KG1 (cell line): ENCODE results near the gene CMSS1.
A peak's percentile ranks its signal among the peaks of the same experiment; 100 is the strongest.
"Not testable (repeated sequence)": the region's sequence is repeated elsewhere in the genome, so short reads cannot be mapped to it uniquely, and the experiment has no call there.

ENCODE experiments used
- DNase-seq: peaks from one replicate; lab custom pipeline; 2025; lab: John Stamatoyannopoulos, UW

Gene CMSS1

DNA sequence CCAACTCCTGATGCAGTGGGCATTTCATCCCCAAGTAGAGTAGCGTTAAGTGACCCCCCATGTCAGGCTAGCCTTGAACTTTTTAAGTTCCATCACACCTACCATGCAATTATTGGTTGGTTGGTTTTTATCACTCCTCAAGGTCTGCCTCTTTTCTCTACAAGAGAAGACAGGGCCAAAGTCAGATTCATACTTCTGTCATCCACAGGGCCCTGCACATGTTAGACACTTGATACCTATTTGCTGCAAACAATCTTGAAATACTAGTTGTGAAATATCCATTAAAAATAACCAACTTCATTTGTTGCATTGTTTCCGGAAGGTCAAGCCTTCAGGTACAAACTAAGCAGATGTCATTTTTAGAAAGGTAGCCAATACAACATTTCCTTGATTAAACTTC is 1.2 kb downstream of the CMSS1 start:
- DNase-seq = no peak

DNA sequence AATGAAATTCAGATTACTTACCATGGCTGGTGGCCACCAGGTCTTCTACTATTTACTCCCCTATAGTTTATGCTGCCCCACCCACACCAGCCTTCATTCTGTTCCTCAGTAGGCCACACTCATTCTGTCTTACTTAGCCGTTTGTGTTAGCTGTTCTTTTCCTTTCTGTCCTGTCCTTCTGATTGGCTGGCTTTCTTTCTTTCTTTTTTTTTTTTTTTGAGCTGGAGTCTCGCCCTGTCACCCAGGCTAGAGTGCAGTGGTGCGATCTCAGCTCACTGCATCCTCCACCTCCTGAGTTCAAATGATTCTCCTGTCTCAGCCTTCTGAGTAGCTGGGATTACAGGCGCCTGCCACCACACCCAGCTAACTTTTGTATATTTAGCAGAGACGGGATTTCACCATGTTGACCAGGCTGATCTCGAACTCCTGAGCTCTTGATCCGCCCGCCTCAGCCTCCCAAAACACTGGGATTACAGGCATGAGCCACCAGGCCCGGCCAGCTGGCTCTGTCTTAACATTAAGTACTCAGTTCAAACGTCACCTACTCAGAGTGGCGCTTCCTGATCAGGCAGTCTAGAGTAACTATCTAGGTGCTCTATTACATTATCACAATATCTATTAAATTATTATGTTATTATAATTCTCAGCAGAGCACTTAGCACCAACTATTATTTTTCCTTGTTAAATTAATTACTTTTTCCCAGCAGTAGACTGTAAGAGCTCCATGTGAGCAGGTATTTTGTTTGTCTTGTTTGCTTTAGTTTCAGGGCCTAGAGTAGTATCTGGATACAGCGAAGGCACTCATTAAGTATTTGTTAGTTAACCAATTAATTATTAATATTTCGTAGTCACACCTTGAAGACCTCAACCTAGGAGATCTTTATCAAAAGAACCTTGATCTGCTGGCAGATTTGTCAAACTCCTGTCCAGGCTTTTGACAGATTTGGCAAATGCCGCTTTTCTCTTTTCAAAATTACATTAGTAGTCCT is 6.4 kb downstream of the CMSS1 start:
- no peak for DNase-seq

DNA sequence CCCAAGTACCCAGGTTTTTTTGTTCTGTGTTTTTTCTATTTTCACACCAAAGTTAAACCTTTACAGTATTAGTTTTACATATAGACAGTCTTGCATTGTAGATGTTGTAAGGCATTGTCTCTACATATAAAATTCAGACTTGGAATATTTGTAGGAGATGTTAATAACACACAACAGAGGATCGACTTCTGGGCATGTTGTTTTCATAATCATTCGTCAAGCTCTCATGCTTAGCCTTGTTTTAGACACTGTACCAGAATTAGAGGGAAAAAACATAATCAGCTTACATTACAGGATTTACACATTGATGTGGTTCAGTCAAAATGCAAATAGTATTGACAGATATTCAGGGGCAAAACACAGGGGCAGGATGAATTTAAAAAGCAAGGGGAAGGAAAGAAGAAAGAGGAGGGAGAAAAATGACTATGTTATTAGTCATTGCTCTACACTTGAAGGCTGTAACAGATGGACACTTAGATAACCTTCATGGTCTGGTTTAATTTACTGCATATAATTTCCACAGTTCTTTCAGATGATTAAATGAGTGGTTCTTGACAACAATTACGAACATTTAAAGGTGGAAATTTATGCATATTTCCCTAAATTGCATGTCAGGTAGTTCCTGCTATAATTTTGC is 7.5 kb downstream of the CMSS1 start:
- DNase-seq = no peak

DNA sequence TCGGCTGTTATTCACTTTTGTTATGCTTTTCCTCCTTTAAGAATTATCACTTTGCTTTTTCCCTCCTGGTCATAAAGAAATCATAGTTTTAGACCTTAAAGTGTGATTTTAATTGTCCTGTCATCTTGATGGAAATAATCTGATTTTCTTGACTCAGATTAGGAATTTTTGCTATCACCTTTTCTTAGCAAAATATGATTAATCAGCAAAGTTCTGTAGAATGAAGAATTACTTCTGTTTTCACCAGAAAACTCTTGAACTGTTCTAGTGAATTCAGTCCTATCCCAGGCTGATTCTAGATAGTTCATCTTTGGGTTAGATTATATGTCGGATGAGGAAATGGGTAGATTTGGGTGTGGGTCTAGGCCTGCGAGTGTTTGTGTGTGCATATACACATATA is 12.2 kb downstream of the CMSS1 start:
- DNase-seq = no peak

DNA sequence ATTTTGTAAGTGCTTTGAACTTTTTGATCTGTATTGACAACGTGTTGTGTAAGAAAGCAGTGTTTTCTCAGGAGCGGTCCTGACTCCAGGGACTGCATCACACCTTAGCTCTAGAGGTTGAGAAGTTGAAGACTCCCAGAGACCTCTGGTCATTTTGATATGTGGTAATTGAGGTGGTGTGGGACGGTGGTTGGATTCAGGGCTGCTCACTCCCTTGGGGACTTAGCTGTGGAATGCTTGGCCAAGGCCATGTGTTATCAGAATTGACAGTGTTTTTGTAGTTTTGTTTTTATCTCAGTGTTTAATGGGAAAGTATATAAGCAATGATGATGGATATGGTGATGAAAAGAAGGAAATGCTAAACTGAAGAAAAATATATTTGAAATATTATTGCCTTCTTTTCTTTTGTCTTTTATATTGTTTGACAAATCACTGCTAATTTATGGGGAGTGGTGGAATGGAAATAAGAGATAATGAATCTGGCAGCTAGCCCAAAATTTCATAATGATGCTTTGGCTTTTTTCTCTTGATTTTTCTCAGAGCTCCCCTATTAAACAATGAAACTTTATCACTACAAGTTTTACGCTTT is 16.0 kb downstream of the CMSS1 start:
- no peak for DNase-seq

DNA sequence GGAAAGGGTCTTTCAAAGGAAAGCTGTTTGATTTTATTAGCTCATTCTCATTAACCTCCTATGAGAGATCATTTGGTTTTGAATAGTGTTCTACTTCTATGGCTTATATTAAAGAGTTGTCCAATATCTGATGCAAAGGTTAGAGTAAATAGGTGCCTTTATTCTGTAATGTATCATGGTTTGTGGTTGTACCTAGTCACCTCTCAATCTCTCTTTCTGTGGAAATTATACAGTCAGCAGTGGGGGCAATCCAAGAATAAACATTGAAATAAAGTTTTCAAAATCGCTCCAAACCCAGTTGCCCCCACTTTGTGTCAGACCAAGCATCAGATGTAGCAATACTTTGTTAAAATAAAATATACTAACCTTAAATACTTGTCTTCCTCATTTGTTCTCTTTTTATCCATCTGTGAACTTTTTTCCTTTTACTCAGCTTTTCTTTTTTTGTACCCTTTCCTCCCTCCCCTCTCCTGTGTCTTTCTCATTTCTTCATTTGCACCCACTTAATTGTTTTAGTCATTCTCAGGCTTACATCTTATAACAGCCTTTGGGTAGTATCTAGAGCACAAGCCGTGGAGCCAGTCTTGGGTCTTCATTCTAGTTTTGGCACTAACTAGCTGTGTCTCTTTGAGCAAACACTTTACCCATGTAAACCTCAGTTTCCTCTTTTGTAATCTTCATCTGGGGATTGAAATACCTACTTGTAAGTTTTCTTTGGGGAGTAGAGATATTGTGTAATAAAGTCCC is 16.7 kb downstream of the CMSS1 start:
- no peak for DNase-seq

DNA sequence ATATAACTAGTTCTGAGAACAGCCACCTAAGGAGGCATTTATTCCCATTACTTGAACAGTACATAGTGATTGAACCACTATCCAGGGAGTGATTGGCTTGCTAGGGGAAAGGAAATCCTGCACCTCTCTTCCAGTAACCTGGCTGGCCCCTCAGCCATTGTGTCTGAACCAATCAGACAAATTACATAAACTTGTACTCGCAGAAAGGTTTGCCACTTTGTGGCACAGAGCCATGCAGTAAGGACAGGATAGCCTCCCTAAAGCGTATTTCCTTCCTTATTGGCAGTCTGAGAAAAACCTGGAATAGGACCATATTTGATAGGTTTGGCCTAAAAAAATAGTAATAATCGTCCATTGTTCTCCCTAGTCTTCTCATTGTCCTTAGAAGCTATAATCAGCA is 19.0 kb downstream of the CMSS1 start:
- no peak for DNase-seq

DNA sequence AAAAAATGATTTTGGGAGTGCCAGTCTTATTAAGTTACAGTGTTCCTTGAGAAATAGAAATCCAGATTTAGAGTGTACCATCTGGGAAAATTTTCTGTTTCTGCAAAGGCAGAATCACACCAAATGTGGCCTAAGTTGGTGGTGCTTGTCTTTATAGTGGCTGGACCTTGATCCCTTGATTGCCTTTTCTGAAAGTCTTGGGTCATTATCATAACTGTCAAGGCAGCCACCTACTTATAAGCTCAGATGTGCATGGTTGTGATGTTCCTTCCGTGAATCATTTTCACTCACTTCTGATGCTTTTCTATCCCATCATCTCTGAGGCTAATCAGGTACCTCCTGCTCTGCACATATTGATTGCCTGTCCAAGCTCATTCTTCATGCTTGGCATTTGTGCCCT is 20.1 kb downstream of the CMSS1 start:
- no peak for DNase-seq

DNA sequence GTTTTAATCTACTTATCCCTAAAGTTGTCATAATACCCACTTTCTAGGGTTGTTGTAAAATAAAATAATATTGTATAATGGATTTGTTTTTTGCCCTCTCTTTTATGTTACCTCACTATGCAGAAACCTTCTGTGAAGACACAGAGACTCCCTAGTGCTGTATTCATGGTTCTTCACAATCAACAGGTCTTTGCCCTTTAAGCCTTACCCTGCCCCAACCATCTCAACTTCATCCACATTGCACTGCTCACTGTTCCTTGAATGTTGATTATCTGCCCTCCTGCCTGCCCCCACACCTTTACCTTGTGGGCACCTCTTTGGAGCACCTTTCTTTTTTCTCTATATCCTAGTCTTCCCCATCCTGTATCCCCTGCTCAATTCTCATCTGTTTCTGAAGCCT is 21.1 kb downstream of the CMSS1 start:
- DNase-seq = no peak

DNA sequence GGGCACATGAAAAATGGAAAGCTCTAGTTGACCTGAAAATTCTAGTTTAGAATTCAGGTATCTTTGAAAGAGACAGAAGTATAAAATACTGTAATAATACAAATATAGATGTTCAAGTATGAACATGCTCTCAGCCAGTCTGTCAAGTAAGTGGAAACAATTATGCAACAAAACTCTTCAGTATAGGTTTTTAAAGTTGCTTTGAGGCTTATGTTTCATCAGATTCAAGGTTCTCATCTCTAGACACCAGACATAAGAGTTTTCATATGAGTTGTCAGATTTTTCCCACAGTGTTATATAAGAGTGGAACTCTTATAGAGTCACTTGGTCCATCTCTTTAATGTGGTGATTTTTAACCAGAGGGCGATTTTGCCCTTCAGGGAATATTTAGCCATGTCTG is 22.0 kb downstream of the CMSS1 start:
- DNase-seq = no peak

DNA sequence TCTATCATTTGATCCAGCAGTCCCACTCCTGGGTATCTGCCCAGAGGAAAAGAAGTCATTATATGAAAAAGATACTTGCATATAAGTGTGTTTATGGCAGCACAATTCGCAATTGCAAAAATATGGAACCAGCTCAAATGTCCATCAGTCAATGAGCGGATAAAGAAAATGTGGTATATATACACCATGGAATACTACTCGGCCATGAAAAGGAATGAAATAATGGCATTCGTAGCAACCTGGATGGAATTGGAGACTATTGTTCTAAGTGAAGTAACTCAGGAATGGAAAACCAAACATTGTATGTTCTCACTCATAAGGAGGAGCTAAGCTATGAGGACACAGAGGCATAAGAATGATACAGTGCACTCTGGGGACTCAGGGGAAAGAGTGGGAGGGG is 24.3 kb downstream of the CMSS1 start:
- not testable (repeated sequence) for DNase-seq

DNA sequence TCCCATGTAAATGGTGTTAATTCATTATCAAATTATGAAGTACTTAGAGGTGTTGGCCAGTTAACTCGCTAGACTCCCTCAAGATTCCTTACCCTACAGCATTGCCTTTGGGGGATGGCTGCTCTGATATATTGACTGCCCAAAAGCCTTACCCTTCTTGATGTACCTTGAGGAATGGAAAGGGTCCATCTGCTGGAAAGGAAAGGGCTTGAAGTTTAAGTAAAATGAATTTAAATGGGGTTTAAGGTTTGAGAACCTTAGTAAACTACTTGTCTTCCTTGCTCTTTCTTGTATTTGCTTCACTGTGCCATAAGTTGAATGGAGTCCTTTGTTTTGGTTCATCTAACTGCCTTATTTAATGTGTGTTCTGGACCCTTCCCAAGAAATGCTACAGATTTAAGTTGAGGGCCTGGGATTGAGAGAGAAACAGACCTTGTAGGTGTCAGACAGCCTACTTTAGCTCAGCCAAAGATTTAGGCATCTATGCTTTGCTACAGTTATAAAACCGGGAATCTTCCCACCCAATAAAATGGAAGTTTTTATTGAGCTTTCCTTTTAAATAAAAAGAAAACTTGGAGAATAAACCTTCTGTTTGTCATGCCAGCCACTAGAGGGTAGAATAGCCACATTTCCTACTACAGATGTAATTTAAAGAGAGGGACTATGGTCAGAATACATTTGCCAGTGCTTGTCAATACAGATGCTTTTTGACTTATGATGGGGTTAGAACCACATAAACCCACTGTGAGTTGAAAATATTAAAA is 25.3 kb downstream of the CMSS1 start:
- no peak for DNase-seq

DNA sequence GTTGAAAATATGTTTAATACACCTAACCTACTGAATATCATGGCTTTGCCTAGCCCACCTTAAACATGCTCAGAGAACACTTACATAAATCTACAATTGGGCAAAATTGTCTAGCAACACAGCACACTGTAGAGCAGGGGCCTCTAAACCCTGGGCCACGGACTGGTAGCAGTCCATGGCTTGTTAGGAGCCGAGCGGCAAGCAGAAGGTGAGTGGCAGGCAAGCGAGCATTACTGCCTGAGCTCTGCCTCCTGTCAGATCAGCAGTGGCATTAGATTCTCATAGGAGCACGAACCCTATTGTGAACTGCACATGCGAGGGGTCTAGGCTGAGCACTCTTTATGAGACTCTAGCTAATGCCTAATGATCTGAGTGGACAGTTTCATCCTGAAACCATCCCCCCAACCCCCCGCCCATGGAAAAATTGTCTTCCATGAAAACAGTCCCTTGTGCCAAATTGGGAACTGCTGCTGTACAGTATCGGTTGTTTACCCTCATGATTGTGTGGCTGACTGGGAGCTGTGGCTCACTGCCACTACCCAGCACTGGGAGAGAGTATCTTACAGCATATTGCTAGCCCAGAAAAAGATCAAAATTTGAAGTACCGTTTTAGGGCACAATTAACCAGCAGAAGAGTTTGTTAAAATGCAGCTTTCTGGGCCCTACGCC is 26.1 kb downstream of the CMSS1 start:
- DNase-seq = no peak

DNA sequence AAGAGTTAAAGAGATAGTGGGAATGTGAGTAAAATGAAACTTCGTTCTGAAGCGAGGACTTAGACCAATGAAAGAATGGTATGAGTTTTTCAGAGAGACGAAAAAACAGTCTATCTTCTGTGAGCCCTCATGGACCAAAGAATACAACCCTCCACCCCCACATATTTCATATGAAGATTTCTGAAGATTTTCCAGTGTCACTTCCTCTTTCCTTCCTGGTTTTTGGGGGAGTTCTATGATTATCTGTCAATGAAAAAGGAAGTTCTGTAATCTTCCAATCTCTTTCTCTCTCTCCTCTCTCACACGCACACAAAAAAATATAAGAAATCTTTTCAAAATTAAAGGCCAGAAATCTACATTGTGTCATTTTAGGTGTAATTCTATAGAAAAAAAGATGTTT is 27.7 kb downstream of the CMSS1 start:
- no peak for DNase-seq

DNA sequence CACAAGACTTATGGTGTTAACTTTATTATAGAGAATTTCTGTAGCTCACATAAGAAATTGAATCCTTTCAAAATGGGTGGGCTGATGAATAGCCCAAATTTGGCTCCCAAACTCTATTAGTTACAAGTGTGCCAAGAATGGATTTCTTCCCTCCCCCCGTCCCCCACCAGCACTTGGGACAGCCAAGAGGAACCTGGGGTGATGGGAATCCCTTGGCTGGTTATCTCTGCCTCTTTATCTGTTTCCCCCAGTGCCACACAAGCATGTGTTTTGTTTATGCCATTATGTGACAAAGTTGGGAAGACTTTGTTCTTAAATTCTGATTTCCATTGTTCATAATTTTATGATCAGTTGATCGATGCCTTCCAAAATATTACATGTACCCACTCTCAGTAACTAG is 28.3 kb downstream of the CMSS1 start:
- DNase-seq = no peak

DNA sequence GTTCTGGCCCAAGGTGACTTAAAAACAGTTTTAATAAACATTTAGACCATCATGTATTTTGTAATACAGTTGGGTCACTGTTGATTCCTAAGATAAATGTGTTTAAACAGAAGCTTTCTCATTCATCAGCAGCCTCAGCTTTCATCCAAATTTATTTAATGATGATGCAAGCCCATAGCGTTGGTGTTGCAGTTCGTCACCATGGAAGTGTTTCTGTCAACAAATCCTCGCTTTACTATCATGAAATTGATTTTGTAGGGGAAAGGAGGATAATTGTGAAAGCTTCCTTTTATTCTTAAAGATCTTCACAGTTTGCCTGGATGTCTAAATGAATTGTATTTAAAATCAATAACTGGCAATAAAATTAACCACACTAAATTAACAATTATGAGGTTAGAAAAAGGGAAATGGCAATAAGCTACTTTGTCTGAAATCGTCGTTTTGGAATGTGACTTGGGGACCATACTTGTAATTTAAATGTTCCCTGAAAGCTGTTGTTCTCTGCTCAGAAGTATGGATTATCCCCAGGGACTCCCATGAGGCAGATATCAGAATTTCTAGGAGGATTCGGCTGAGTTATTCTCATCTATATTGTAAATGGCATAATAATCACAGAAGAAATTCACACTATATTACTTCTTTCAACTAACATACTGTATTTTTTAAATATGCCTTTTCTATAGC is 29.0 kb downstream of the CMSS1 start:
- no peak for DNase-seq

DNA sequence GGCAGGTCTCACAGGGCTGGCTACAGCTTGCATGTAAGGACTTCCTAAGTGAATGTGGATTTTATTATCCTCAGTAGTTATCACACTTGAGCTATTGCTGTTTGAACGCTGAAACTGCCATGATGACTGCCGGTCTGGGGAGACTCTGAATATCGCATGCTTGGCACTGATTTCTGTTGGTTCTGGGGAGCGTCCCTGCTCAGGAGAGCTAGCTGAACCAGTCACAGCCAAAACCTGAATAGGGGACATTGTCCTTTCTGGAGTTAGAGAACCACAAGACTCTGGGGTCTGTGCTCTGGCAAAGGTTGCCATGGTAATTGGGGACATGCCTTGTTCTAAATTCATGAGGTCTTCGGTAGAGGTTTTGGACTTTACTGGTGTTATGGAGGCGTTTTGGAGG is 30.8 kb downstream of the CMSS1 start:
- DNase-seq = no peak

DNA sequence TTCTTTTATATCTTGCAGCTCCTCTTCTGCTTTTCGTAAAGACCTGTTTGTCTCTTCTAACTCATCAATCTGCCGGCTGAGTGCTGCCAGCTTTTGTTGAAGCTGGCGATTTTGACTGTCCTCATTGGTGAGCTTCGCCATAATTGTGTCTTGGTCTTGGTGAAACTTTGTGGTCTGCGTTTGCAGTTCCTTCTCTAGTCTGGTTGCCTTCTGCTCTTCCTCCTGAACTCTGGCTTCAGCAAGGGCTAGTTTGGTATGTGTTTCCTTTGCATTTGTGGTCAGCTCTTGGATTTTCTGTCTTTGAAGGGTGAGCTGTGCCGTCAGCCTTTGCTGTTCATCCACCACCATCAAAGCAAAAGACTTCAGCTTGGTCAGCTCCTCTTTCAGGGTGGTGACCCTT is 32.9 kb downstream of the CMSS1 start:
- peak; percentile 44 for DNase-seq

DNA sequence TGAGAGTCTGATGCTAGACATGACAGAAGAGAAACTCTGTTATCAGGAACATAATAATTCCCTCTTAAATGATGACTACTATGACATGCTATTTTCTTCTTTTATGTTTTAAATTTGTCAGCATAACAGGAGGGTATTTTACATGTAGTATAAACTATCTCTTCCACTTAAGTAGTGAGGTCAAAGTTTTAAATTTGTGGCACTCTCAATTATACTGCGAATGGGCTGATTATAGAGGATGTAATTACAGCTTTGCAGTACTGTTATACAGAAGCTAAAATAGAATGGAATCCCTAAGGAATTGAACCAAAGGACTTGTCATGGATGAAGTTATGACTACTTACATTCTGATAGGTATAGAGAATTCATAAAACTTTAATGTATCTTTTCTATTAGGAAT is 34.3 kb downstream of the CMSS1 start:
- DNase-seq = no peak

DNA sequence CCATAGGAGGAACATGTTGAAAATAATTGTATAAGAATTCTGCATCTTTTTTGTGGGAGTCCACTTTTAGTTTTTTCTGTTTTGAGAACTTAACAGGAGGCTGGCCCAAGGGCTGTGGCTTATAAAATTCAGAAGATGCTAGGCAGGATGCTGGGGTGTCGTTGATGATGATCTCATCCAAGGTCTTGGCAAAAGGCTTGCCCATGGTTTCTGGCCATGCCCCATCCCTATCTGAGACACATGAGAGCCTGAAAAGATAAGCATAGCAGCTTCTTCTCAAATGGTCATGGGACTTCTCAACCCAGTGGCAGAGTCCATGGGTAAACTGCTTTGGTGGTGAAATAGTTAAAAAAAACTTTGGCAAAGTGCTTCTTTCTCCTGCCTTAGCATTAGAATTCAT is 35.2 kb downstream of the CMSS1 start:
- DNase-seq = no peak
